Smooth muscle cell (in vitro differentiated cells): Measurements from ENCODE around the gene TMSB10. TPM values are rescaled to one million over a fixed set of nuclear protein-coding genes. Genes with fewer than 3 reads are reported as not detected.

Experiments
- DNase-seq: peaks from one replicate; lab custom pipeline; 2025; ENCODE audit not compliant: unreplicated experiment; lab: John Stamatoyannopoulos, UW
- H2AFZ ChIP-seq: fragments of 200-600 bp; sonication (generic); 2 replicates; pipeline ENCODE4 v1.6.0; 2016; ENCODE audit warnings: antibody characterized with exemption, low read depth, mild to moderate bottlenecking
- H3F3A ChIP-seq: fragments of 200-600 bp; sonication (generic); 2 replicates; pipeline ENCODE4 v1.6.0; 2017; ENCODE audit warnings: antibody characterized with exemption, low read depth
- H3K27ac ChIP-seq: fragments of 200-600 bp; sonication (generic); 2 replicates; pipeline ENCODE4 v1.5.1; 2016; ENCODE audit warnings: low read depth, mild to moderate bottlenecking
- H3K27me3 ChIP-seq: fragments of 200-600 bp; sonication (generic); 2 replicates; pipeline ENCODE4 v1.6.1; 2016; ENCODE audit warnings: low read depth, mild to moderate bottlenecking
- H3K36me3 ChIP-seq: fragments of 200-600 bp; sonication (generic); 2 replicates; pipeline ENCODE4 v1.5.1; 2016; ENCODE audit warnings: low read depth
- H3K4me1 ChIP-seq: fragments of 200-600 bp; sonication (generic); 2 replicates; pipeline ENCODE4 v1.5.1; 2016; ENCODE audit warnings: low read depth
- H3K4me2 ChIP-seq: fragments of 200-600 bp; sonication (generic); 2 replicates; pipeline ENCODE4 v1.6.0; 2016; ENCODE audit warnings: mild to moderate bottlenecking
- H3K4me3 ChIP-seq: fragments of 200-600 bp; sonication (generic); 2 replicates; pipeline ENCODE4 v1.5.1; 2016; ENCODE audit warnings: mild to moderate bottlenecking
- H3K79me2 ChIP-seq: fragments of 200-600 bp; sonication (generic); 2 replicates; pipeline ENCODE4 v1.6.0; 2016; ENCODE audit warnings: low read depth, mild to moderate bottlenecking
- H3K9ac ChIP-seq: fragments of 200-600 bp; sonication (generic); 2 replicates; pipeline ENCODE4 v1.6.0; 2016; ENCODE audit warnings: low read depth
- H3K9me3 ChIP-seq: fragments of 200-600 bp; sonication (generic); replicated peaks from 2 replicates; pipeline ENCODE4 v1.5.1; 2016; ENCODE audit warnings: low read depth
- H4K20me1 ChIP-seq: fragments of 200-600 bp; sonication (generic); 2 replicates; pipeline ENCODE4 v1.6.0; 2016; ENCODE audit warnings: low read depth
- CTCF ChIP-seq: fragments of 200-600 bp; sonication (generic); IDR thresholded peaks from 2 replicates; pipeline ENCODE4 v1.5.1; 2017; ENCODE audit warnings: borderline replicate concordance, mild to moderate bottlenecking, antibody characterized with exemption; ENCODE audit not compliant: insufficient read depth, poor library complexity, severe bottlenecking
- WGBS: methylation state at CpG from one replicate; pipeline ENCODE4 v1.1.7; 2016; ENCODE audit warnings: low lambda C conversion rate; 5-methylcytosine and 5-hydroxymethylcytosine counted together
- polyA plus RNA-seq: library from polyadenylated mRNA; unstranded; fragments of >200 nt; fragmentation: Nextera tagmentation; extraction: Ambion mirVana; gene quantifications from 2 replicates; pipeline ENCODE4 v1.2.1, GENCODE V29; 2016
- total RNA-seq: library from RNA; depleted of rRNA; stranded (reverse); fragments of >200 nt; gene quantifications from 2 replicates; pipeline ENCODE4 v1.2.3, GENCODE V29; 2014

Gene TMSB10
- total and polyA plus RNA-seq, 2 experiments from 2014 or later: 5,517 to 8,051 TPM

- Histone ChIP-seq H3K79me2 (peaks cover 12% of the 10 kb centered on the region), H3K4me2 (no peak overlapping the region), H2AFZ (no peak overlapping the region), H3K9ac (no peak overlapping the region), H3K9me3 (no peaks in the 10 kb centered on the region), H3K27ac (peak overlapping the region; percentile 42), H4K20me1 (peaks cover 11% of the 10 kb centered on the region), H3K4me3 (no peak overlapping the region), H3K27me3 (no peaks in the 10 kb centered on the region), H3F3A (peaks cover 17% of the 10 kb centered on the region), H3K36me3 (no peaks in the 10 kb centered on the region), H3K4me1 (peaks cover 7% of the 10 kb centered on the region)
- no peak for DNase-seq
- 39% methylated on average over 2 of the region's 2 CpGs for WGBS
- no peak for TF ChIP-seq CTCF
Measured at GRCh38 chr2:84901593-84902120, 3.8 kb upstream of the TMSB10 start.

GRCh38 chr2:84902526-84902925, 2.9 kb upstream of the TMSB10 start:
- Histone ChIP-seq H3K4me2 (no peak overlapping the region), H2AFZ (no peak overlapping the region), H3K9me3 (no peaks in the 10 kb centered on the region), H3K79me2 (peaks cover 14% of the 10 kb centered on the region), H4K20me1 (peaks cover 20% of the 10 kb centered on the region), H3K36me3 (no peaks in the 10 kb centered on the region), H3K4me3 (no peak overlapping the region), H3K4me1 (peaks cover 10% of the 10 kb centered on the region), H3F3A (peaks cover 21% of the 10 kb centered on the region), H3K27ac (no peak overlapping the region), H3K27me3 (no peaks in the 10 kb centered on the region), H3K9ac (no peak overlapping the region)
- WGBS: 96% methylated on average over 4 of the region's 4 CpGs
- TF ChIP-seq CTCF: no peak
- no peak for DNase-seq

- WGBS: 89% methylated on average over 9 of the region's 9 CpGs
- H2AFZ ChIP-seq: peak overlapping the region; percentile 38
- peaks cover 9% of the 10 kb centered on the region for H3F3A ChIP-seq
- DNase-seq: no peak
- peaks cover 10% of the 10 kb centered on the region for H3K4me1 ChIP-seq
- peak overlapping the region; percentile 100 for H3K4me2 ChIP-seq
- H4K20me1 ChIP-seq: peaks cover 20% of the 10 kb centered on the region
- no peaks in the 10 kb centered on the region for H3K9me3 ChIP-seq
- peaks cover 14% of the 10 kb centered on the region for H3K79me2 ChIP-seq
- H3K4me3 ChIP-seq: peak overlapping the region; percentile 98
- no peak for TF ChIP-seq CTCF
- H3K27me3 ChIP-seq: no peaks in the 10 kb centered on the region
- H3K36me3 ChIP-seq: no peaks in the 10 kb centered on the region
- H3K9ac ChIP-seq: no peak overlapping the region
- H3K27ac ChIP-seq: no peak overlapping the region
Measured at GRCh38 chr2:84904151-84904550, 1.3 kb upstream of the TMSB10 start.

GRCh38 chr2:84904717-84905174, 710 bp upstream of the TMSB10 start:
- H3K4me3 ChIP-seq: peak overlapping the region; percentile 98
- peaks cover 14% of the 10 kb centered on the region for H3K79me2 ChIP-seq
- H3K27me3 ChIP-seq: no peaks in the 10 kb centered on the region
- TF ChIP-seq CTCF: no peak
- peak overlapping the region; percentile 100 for H3K4me2 ChIP-seq
- H3F3A ChIP-seq: peaks cover 9% of the 10 kb centered on the region
- H4K20me1 ChIP-seq: peaks cover 20% of the 10 kb centered on the region
- WGBS: under 1% methylated on average over 19 of the region's 21 CpGs
- peak overlapping the region; percentile 90 for H3K27ac ChIP-seq
- no peak overlapping the region for H3K9ac ChIP-seq
- peaks cover 10% of the 10 kb centered on the region for H3K4me1 ChIP-seq
- no peak for DNase-seq
- no peaks in the 10 kb centered on the region for H3K36me3 ChIP-seq
- no peaks in the 10 kb centered on the region for H3K9me3 ChIP-seq
- peak overlapping the region; percentile 38 for H2AFZ ChIP-seq
